ENCODE data around the gene WDR26.

WDR26 gene

GRCh38 chr1:224373008-224373590 is 61.5 kb downstream of the WDR26 start:
- ATAC-seq, result no peak
- TF ChIP-seq, protein P1, sequence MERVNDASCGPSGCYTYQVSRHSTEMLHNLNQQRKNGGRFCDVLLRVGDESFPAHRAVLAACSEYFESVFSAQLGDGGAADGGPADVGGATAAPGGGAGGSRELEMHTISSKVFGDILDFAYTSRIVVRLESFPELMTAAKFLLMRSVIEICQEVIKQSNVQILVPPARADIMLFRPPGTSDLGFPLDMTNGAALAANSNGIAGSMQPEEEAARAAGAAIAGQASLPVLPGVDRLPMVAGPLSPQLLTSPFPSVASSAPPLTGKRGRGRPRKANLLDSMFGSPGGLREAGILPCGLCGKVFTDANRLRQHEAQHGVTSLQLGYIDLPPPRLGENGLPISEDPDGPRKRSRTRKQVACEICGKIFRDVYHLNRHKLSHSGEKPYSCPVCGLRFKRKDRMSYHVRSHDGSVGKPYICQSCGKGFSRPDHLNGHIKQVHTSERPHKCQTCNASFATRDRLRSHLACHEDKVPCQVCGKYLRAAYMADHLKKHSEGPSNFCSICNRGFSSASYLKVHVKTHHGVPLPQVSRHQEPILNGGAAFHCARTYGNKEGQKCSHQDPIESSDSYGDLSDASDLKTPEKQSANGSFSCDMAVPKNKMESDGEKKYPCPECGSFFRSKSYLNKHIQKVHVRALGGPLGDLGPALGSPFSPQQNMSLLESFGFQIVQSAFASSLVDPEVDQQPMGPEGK (CRISPR knock-in tag; IDR thresholded peaks at IDR 0.05; ENCODE audit: borderline replicate concordance), result no peak

DNA sequence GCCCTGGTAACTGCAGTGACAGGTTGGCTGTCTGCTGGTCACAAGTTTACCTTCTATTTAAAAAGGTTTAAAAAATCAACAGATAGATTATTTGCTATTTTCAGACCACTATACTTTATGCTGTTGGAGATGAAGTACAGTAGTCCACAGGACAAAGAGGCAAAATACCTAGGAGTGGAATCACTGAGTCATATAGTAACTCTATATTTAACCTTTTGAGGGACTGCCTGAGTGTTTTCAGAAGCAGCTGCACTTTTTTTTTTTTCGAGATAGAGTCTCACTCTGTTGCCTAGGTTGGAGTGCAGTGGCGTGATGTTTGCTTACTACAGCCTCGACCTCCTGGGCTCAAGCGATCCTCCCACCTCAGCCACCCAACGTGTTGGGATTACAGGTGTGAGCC is 66.2 kb downstream of the WDR26 start:
- ATAC-seq, result peak; percentile 51; the same call in 2 of the 3 replicates
- TF ChIP-seq SNAI2 (CRISPR knock-in tag; IDR thresholded peaks at IDR 0.05) (no peak), ZNF565 (CRISPR knock-in tag; conservative IDR thresholded peaks at IDR 0.05; ENCODE audit: low read depth) (no peak)

DNA sequence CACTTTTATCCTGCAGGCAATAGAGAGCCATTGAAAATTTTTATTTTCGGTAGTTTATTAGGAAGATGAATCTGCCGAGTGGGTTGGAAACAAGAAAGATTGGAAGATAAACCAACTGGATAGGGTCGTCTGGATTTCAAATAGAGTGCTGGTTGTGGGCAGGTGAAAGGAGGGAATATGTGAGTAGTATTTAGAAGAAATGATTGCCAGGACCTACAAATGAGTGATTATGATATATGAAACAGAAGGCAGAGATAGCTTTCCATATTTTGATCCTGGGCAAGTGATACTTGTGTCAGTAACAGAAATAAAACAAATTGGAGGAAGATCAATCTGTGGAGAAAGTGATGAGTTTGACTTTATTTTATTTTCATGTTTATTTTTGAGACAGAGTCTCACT is 75.4 kb downstream of the WDR26 start:
- no peak for ATAC-seq
- no peak for TF ChIP-seq BACH2 (CRISPR knock-in tag; IDR thresholded peaks at IDR 0.05; ENCODE audit: borderline replicate concordance)
- TF ChIP-seq OSR1 (CRISPR knock-in tag; IDR thresholded peaks at IDR 0.05), result no peak
- no peak for TF ChIP-seq ZC3H10 (CRISPR knock-in tag; IDR thresholded peaks at IDR 0.05)
- TF ChIP-seq, protein P2, sequence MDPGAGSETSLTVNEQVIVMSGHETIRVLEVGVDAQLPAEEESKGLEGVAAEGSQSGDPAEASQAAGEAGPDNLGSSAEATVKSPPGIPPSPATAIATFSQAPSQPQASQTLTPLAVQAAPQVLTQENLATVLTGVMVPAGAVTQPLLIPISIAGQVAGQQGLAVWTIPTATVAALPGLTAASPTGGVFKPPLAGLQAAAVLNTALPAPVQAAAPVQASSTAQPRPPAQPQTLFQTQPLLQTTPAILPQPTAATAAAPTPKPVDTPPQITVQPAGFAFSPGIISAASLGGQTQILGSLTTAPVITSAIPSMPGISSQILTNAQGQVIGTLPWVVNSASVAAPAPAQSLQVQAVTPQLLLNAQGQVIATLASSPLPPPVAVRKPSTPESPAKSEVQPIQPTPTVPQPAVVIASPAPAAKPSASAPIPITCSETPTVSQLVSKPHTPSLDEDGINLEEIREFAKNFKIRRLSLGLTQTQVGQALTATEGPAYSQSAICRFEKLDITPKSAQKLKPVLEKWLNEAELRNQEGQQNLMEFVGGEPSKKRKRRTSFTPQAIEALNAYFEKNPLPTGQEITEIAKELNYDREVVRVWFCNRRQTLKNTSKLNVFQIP (CRISPR knock-in tag; IDR thresholded peaks at IDR 0.05; ENCODE audit: borderline replicate concordance, low read depth), result no peak
- TF ChIP-seq RARB (CRISPR knock-in tag; IDR thresholded peaks at IDR 0.05), result no peak
- no peak for TF ChIP-seq ISL1 (CRISPR knock-in tag; IDR thresholded peaks at IDR 0.05)
- TF ChIP-seq ZNF8 (CRISPR knock-in tag; IDR thresholded peaks at IDR 0.05), result no peak

DNA sequence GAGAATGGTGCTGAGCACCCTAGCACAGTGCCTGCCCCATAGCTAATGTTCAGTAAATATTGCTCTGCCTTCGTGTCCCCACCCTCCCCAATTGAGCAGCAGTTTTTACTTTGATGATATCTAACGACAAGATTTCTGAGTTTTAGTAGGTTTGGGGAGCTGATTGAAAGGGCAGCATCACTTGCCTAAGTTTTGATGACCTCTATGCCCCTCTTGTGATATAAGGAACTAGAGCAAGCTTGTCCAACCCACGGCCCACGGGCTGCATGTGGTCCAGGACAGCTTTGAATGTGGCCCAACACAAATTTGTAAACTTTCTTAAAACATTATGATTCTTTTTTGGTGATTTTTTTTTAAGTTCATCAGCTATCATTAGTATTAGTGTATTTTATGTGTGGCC is 76.4 kb downstream of the WDR26 start:
- ATAC-seq, result no peak
- TF ChIP-seq TOX (CRISPR knock-in tag; IDR thresholded peaks at IDR 0.05; ENCODE audit: borderline replicate concordance) (no peak), SNAI2 (CRISPR knock-in tag; IDR thresholded peaks at IDR 0.05) (no peak), ISL1 (CRISPR knock-in tag; IDR thresholded peaks at IDR 0.05) (no peak), OSR1 (CRISPR knock-in tag; IDR thresholded peaks at IDR 0.05) (no peak), ESRRG (CRISPR knock-in tag; IDR thresholded peaks at IDR 0.05) (no peak), ZNF70 (CRISPR knock-in tag; IDR thresholded peaks at IDR 0.05) (no peak), TCF4 (CRISPR knock-in tag; IDR thresholded peaks at IDR 0.05; ENCODE audit: borderline replicate concordance) (no peak), CSDC2 (CRISPR knock-in tag; IDR thresholded peaks at IDR 0.05) (no peak), ZNF565 (CRISPR knock-in tag; conservative IDR thresholded peaks at IDR 0.05; ENCODE audit: low read depth) (no peak), ZNF8 (CRISPR knock-in tag; IDR thresholded peaks at IDR 0.05) (no peak), ZFP3 (CRISPR knock-in tag; IDR thresholded peaks at IDR 0.05) (no peak), CSRNP3 (CRISPR knock-in tag; IDR thresholded peaks at IDR 0.05) (no peak), ZFP30 (CRISPR knock-in tag; IDR thresholded peaks at IDR 0.05) (no peak), PPARA (CRISPR knock-in tag; IDR thresholded peaks at IDR 0.05; ENCODE audit: borderline replicate concordance) (no peak), GLIS3 (CRISPR knock-in tag; IDR thresholded peaks at IDR 0.05) (no peak), BACH2 (CRISPR knock-in tag; IDR thresholded peaks at IDR 0.05; ENCODE audit: borderline replicate concordance) (no peak)
- TF ChIP-seq, protein P1 (CRISPR knock-in tag; IDR thresholded peaks at IDR 0.05; ENCODE audit: borderline replicate concordance), result no peak
- TF ChIP-seq, protein P3, sequence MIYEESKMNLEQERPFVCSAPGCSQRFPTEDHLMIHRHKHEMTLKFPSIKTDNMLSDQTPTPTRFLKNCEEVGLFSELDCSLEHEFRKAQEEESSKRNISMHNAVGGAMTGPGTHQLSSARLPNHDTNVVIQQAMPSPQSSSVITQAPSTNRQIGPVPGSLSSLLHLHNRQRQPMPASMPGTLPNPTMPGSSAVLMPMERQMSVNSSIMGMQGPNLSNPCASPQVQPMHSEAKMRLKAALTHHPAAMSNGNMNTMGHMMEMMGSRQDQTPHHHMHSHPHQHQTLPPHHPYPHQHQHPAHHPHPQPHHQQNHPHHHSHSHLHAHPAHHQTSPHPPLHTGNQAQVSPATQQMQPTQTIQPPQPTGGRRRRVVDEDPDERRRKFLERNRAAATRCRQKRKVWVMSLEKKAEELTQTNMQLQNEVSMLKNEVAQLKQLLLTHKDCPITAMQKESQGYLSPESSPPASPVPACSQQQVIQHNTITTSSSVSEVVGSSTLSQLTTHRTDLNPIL (CRISPR knock-in tag; IDR thresholded peaks at IDR 0.05; ENCODE audit: low read depth), result no peak
- TF ChIP-seq, protein P4, sequence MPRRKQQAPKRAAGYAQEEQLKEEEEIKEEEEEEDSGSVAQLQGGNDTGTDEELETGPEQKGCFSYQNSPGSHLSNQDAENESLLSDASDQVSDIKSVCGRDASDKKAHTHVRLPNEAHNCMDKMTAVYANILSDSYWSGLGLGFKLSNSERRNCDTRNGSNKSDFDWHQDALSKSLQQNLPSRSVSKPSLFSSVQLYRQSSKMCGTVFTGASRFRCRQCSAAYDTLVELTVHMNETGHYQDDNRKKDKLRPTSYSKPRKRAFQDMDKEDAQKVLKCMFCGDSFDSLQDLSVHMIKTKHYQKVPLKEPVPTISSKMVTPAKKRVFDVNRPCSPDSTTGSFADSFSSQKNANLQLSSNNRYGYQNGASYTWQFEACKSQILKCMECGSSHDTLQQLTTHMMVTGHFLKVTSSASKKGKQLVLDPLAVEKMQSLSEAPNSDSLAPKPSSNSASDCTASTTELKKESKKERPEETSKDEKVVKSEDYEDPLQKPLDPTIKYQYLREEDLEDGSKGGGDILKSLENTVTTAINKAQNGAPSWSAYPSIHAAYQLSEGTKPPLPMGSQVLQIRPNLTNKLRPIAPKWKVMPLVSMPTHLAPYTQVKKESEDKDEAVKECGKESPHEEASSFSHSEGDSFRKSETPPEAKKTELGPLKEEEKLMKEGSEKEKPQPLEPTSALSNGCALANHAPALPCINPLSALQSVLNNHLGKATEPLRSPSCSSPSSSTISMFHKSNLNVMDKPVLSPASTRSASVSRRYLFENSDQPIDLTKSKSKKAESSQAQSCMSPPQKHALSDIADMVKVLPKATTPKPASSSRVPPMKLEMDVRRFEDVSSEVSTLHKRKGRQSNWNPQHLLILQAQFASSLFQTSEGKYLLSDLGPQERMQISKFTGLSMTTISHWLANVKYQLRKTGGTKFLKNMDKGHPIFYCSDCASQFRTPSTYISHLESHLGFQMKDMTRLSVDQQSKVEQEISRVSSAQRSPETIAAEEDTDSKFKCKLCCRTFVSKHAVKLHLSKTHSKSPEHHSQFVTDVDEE (CRISPR knock-in tag; IDR thresholded peaks at IDR 0.05), result no peak

All from SK-N-SH treated with all-trans-retinoic acid at 6 μM for 48 hours (cell line).